Parathyroid adenoma (tissue), 2 donors: ENCODE measurements around the gene GNLY.

ENCODE experiments used
- H2AFZ ChIP-seq: fragments of 300-600 bp; sonication (generic); one replicate; pipeline ENCODE4 v1.7.0; 2017; ENCODE audit warnings: antibody characterized with exemption, mild to moderate bottlenecking
- H3K27ac ChIP-seq: fragments of 300-600 bp; sonication (generic); one replicate; pipeline ENCODE4 v1.7.0; 2017
- H3K27me3 ChIP-seq: fragments of 300-600 bp; sonication (generic); one replicate; pipeline ENCODE4 v1.7.0; 2017; ENCODE audit warnings: low read length; ENCODE audit not compliant: control insufficient read depth, insufficient read depth
- H3K36me3 ChIP-seq: fragments of 300-600 bp; sonication (generic); one replicate; pipeline ENCODE4 v1.7.0; 2017; ENCODE audit warnings: low read length; ENCODE audit not compliant: control insufficient read depth, insufficient read depth
- H3K4me1 ChIP-seq: fragments of 300-600 bp; sonication (generic); one replicate; pipeline ENCODE4 v1.7.0; 2017; ENCODE audit warnings: control low read depth
- H3K4me2 ChIP-seq: fragments of 300-600 bp; sonication (generic); one replicate; pipeline ENCODE4 v1.7.0; 2017; ENCODE audit warnings: low read length
- H3K4me3 ChIP-seq: fragments of 300-600 bp; sonication (generic); one replicate; pipeline ENCODE4 v1.7.0; 2017; ENCODE audit warnings: low read depth, low read length
- H3K79me2 ChIP-seq: fragments of 300-600 bp; sonication (generic); one replicate; pipeline ENCODE4 v1.7.0; 2017; ENCODE audit warnings: control low read depth
- H3K9ac ChIP-seq: fragments of 300-600 bp; sonication (generic); one replicate; pipeline ENCODE4 v1.7.0; 2017; ENCODE audit warnings: mild to moderate bottlenecking
- H3K9me3 ChIP-seq: fragments of 300-600 bp; sonication (generic); one replicate; pipeline ENCODE4 v1.7.0; 2017; ENCODE audit warnings: low read length; ENCODE audit not compliant: control insufficient read depth
- CTCF ChIP-seq: fragments of 300-600 bp; sonication (generic); IDR thresholded peaks from one replicate; pipeline ENCODE4 v1.7.0; 2017; ENCODE audit warnings: antibody characterized with exemption, mild to moderate bottlenecking
- donor health status: primary hyperparathyroidism.

The GNLY gene

DNA sequence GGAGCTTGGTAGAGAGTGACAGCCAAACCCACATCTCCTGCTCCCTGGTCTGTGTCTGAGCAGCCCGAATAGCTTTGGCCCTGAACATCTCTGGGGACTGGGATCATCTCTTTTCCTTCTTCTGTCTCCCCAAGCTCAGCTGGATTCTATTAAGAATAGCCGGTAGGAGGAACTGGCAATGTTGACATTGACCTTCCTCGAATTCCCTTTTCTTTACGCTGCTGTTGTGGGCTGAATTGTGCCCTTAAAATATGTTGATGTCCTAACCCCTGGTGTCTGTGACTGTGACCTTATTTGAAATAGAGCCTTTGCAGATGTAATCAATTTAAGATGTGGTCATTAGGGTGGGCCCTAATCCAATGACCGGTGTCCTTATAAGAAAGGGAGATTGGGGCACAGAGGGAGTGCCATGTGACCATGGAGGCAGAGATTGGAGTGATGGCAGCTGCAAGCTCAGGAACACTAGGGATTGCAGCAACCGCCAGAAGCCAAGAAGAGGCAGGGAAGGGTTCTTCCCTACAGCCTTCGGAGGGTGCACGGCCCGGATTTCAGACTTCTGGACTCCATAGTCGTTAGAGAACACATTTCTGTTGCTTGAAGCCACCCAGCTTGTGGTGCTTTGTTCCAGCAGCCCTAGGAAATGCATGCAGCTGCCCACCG is 20.3 kb upstream of the GNLY start:
- H3K9ac ChIP-seq: no peak overlapping the region
- no peak overlapping the region for H2AFZ ChIP-seq
- H3K4me3 ChIP-seq: no peak overlapping the region
- H3K79me2 ChIP-seq: no peaks in the 10 kb centered on the region
- H3K27ac ChIP-seq: no peak overlapping the region
- H3K27me3 ChIP-seq: no peaks in the 10 kb centered on the region
- no peaks in the 10 kb centered on the region for H3K4me1 ChIP-seq
- H3K4me2 ChIP-seq: no peak overlapping the region
- H3K9me3 ChIP-seq: no peaks in the 10 kb centered on the region
- H3K36me3 ChIP-seq: no peaks in the 10 kb centered on the region
- TF ChIP-seq CTCF: no peak

DNA sequence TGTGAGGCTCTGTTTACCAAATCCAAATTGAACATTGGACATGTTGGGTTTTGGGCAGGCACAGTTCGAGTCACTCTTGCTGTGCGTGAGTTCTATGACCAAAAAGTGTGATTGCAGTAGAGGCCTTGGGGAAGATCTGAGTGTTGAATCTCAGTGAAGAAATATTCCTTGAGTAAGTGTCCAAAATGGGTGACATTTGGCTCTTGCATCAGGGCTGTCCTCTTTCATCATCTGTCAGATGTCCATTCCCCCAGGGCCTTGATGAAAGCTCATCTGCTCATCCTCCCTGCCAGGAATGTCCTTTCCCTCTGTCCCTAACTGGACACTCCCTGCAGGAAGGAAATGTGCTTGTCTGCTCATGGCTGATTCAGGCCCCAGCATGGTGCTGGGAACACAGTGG is 19.7 kb upstream of the GNLY start:
- Histone ChIP-seq H3K36me3 (no peaks in the 10 kb centered on the region), H3K9me3 (no peaks in the 10 kb centered on the region), H3K4me2 (no peak overlapping the region), H3K4me3 (no peak overlapping the region), H3K27me3 (no peaks in the 10 kb centered on the region), H3K9ac (no peak overlapping the region), H3K4me1 (no peaks in the 10 kb centered on the region), H2AFZ (no peak overlapping the region), H3K79me2 (no peaks in the 10 kb centered on the region), H3K27ac (no peak overlapping the region)
- no peak for TF ChIP-seq CTCF

DNA sequence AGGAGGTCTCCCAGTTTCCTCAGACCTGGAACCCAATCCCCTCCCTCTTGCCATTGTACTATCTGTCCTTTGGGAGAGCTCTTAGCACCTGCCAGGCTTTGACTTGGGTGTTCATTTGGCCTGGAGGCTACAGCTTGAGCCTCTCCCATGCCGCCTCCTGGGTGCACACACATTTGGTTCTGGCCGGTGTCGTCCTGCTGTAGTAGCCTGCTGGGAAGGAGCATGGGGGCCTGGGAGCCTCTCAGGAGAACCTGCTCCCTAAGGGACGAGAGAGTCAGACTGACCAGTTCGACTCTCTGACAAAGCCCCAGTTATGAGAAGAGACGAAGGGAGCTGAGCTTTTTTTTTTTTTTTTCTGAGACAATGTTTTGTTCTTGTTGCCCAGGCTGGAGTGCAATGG is 18.7 kb upstream of the GNLY start:
- H3K79me2 ChIP-seq: no peaks in the 10 kb centered on the region
- no peaks in the 10 kb centered on the region for H3K27me3 ChIP-seq
- H3K4me1 ChIP-seq: no peaks in the 10 kb centered on the region
- H3K27ac ChIP-seq: no peak overlapping the region
- H2AFZ ChIP-seq: no peak overlapping the region
- TF ChIP-seq CTCF: no peak
- no peaks in the 10 kb centered on the region for H3K36me3 ChIP-seq
- H3K4me2 ChIP-seq: no peak overlapping the region
- H3K9me3 ChIP-seq: no peaks in the 10 kb centered on the region
- H3K4me3 ChIP-seq: no peak overlapping the region
- no peak overlapping the region for H3K9ac ChIP-seq

- H3K27me3 ChIP-seq: no peaks in the 10 kb centered on the region
- TF ChIP-seq CTCF: no peak
- H3K36me3 ChIP-seq: no peaks in the 10 kb centered on the region
- no peak overlapping the region for H2AFZ ChIP-seq
- H3K79me2 ChIP-seq: no peaks in the 10 kb centered on the region
- no peaks in the 10 kb centered on the region for H3K9me3 ChIP-seq
- H3K4me2 ChIP-seq: no peak overlapping the region
- H3K27ac ChIP-seq: no peak overlapping the region
- no peak overlapping the region for H3K4me3 ChIP-seq
- H3K4me1 ChIP-seq: no peaks in the 10 kb centered on the region
- no peak overlapping the region for H3K9ac ChIP-seq
These were observed 18.2 kb upstream of the GNLY start for GRCh38 chr2:85675866-85676548.

- Histone ChIP-seq H2AFZ (no peak overlapping the region), H3K27ac (no peak overlapping the region), H3K4me2 (no peak overlapping the region), H3K9me3 (no peaks in the 10 kb centered on the region), H3K9ac (no peak overlapping the region), H3K4me1 (no peaks in the 10 kb centered on the region), H3K36me3 (no peaks in the 10 kb centered on the region), H3K4me3 (no peak overlapping the region), H3K27me3 (no peaks in the 10 kb centered on the region), H3K79me2 (no peaks in the 10 kb centered on the region)
- no peak for TF ChIP-seq CTCF
These were observed 15.8 kb upstream of the GNLY start for GRCh38 chr2:85678377-85678776.
